Measurements from ENCODE around the gene ARID4B.
"Not testable (repeated sequence)": the region's sequence is repeated elsewhere in the genome, so short reads cannot be mapped to it uniquely, and the experiment has no call there.

Gene ARID4B

DNA sequence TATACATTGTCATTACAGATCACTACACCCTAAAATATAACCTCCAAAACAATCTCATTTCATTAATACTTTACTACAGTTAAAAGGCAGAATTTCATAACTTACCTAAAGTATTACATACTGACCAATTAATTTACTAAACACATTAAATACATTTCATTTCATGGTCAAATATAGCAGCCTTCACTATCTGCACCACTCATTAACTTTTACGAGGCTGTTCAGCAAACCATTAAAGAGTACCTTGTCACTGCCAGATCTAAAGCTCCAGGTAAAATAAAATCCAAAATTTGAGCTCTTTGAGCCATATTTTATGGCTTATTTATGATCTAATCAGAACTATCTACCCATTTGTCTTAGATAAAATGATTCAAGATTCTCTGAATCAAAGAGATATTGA is 100.6 kb downstream of the ARID4B start:
- DNase-seq (ENCODE audit: low spot score): no peak

DNA sequence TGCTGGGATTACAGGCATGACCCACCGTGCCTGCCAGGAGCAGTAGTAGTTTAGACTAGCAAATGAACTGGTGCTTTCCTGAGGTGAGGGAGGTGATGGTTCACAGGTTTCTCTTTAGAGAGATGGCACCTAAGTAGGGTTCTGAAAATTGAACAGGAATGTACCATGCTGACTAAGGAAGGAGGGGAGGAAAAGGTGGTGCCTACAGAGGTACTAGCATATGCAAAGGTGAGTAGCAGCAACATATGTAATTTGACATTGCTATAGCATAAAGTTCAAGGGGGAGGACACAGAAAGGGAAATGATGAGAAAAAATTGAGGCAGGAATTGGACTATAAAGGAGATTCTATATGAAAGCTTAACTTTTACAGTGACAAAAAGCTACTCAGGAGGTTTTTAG is 101.0 kb downstream of the ARID4B start:
- DNase-seq (ENCODE audit: low spot score): no peak

DNA sequence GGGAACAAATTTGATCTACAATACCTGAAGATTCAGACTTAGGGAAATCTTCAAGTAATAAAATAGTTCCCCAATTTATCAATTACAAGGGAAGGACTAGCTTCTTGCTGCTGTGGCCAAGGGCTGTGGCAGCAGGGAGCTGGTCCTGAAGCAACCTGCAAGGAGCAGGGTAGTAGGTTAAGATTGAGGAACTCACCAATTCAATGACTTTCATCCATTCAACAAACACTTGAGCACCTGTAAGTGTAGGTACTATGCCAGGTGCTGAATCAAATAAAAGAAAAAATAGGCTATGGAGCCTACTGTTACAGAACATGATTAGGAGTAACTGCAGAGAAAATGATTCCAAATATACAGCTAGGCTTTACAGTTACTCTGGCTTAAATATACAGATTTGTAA is 102.7 kb downstream of the ARID4B start:
- no peak for DNase-seq (ENCODE audit: low spot score)

DNA sequence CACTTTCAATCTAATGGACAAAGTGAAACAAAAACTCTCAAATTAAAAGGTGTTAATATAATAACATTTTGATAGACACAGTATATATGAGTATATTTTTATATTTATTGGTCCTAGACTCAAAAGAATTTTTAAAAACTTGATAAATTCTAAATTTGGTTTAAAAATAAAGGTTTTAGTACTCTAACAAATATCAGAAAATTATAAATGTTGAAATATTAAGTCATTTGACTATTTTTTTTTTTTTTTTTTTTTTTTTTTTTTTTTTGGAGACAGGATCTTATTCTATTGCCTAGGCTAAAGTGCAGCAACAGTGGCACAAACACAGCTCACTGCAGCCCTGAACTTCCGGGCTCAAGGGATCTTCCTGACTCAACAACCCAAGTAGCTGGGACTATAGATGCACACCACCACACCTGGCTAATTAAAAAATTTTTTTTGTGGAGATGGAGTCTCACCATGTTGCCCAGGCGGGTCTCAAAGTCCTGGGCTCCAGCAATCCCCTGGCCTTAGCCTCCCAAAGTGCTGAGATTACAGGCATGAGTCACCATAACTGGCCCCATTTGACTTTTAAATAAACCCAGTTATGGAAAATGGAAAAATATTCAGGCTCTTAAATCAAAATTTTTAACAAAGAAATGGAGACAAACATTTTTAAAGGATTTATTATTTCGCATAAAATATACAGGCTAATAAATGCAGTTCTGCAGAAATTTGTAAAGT is 106.2 kb downstream of the ARID4B start:
- no peak for DNase-seq (ENCODE audit: low spot score)

DNA sequence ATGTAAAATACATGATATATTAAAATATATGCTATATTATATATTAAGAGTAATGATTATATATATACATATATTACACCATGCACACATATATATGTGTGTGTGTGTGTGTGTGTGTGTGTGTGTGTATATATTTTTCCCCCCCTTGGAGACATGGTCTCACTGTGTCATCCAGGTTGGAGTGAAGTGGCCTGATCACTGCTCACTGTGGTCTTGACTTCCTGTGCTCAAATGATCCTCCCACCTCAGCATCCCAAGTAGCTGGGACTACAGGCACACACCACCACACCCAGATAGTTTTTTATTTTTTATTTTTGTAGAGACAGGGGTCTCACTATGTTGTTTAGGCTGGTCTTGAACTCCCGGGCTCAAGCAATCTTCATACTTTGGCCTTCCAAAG is 112.5 kb downstream of the ARID4B start:
- DNase-seq (ENCODE audit: low spot score): no peak

DNA sequence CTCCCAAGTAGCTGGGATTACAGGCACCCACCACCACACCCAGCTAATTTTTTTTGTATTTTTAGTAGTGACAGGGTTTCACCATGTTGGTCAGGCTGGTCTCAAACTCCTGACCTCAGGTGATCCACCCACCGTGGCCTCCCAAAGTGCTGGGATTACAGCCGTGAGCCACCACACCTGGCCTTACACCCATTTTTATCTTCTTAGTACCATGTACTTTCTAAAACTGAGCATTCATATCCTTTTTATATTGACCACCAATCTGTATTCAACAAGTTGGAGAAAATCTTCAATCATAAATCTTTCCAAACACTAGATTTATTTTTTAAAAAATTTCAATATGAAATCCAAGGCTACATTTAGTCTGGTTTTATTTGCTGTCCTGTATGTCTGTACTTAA is 113.0 kb downstream of the ARID4B start:
- DNase-seq (ENCODE audit: low spot score): not testable (repeated sequence)

DNA sequence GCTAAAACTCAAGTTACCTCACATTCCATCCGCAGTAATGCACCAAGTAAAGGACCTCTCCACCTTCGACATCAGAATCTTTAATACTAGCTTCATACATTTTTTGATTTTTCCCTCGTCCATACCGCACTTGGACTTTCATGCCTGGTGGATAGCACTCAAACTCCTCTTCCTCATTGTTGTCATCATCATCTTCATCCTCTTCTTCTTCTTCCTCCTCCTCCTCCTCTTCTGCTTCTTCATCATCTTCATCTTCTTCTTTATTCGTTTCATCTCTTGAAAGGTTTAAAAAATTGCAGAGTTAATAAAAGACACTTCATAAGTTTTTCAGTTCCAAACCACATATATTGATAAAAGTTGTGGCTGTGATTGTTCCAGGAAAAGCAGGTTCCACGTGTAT is 114.2 kb downstream of the ARID4B start:
- no peak for DNase-seq (ENCODE audit: low spot score)

DNA sequence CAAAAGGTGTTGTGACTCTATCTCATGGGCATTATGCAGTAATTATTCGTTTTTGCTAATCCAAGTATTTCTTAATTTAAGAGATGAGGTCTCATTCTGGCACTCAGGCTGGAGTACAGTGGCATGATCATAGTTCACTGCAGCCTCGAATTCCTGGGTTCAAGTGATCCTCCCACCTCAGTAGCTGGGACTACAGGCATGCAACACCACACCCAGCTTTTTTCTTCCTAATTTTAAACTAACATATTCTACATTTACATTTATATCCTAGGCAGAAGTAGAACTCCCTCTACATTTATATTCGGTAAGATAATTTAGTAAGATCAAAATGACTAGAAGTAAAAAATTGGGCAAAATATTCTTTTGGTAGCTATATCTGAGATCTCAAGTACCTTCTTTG is 116.5 kb downstream of the ARID4B start:
- no peak for DNase-seq (ENCODE audit: low spot score)

DNA sequence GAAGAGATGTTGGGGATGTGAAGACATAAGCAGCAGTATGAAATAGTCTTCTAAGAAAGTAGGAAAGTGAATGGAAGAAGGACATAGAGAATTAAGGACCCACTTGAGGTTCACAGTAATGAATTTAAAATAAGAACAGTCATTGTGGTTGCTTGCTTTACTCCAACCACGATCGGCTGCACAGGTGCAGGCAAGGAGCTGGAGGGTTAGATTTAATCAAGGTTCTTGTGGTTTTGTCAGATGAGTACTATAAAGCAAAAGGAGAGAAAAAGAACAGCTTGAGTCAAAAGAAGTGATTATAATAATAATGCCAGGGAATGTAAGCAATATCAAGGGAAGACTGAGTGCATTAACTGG is 120.8 kb downstream of the ARID4B start:
- no peak for DNase-seq (ENCODE audit: low spot score)

DNA sequence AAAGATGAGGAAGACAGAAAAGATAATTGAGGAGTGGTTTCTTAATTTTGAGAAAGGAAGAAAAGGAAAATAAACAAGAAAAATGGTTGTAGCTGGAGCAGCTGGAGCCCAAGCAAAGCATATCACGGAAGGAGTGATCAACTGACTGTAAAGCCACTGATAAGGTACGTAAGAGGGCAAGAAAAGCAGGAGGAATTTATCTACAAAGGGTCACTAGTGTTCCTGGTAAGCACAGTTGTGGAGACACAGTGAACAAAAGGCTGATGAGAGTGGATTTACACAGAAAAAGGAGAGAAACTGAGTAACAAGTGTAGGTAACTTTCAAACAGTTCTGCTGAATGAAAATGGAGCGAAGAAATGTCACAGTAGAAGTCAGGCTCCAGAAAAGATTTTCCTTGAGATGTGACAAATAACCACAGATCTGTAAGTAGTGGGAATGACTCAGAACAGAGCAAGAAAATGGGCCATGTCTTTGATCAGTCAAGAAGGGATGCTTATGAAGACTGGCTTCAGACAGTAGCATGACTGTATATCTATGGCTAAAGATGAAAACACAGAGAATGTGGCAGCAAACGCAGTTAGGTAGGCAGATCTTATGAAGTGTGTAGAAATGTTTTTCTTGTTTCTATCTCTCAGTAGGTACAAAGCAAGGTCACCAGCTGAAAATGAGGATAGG is 121.3 kb downstream of the ARID4B start:
- no peak for DNase-seq (ENCODE audit: low spot score)

DNA sequence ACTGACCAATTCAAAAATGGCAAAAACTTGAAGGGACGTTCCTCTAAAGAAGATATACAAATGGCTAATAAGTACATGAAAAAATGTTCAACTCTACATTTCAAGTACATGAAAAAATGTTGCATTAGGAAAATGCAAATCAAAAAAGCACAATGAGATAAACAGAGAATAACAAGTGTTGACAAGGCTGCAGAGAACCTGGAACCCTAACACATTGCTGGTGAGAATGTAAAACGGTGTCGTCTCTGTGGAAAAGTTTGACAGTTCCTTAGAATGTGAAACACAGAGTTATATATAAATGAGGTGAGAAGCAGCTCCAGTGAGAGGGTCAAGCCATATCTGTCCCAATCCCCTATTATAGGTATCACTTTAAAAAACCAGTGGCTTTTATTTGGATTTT is 122.3 kb downstream of the ARID4B start:
- no peak for DNase-seq (ENCODE audit: low spot score)

DNA sequence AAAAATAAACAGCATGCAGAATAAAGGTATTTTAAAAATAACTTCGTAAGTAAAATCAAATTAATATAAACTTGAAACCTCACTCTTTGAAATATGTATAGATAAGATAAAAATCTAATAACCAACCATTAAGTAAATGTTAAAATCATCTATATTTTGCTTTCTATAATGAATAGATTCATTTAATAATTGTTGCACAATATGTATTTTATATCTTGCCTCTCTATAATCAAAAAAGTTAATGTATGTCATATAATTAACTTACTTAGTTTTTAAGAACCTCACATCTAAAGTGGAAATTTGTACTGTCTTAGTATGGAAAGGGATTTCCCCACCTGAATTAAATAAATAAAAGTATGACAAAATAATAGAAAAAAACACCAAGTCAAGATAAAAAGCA is 124.6 kb downstream of the ARID4B start:
- no peak for DNase-seq (ENCODE audit: low spot score)

DNA sequence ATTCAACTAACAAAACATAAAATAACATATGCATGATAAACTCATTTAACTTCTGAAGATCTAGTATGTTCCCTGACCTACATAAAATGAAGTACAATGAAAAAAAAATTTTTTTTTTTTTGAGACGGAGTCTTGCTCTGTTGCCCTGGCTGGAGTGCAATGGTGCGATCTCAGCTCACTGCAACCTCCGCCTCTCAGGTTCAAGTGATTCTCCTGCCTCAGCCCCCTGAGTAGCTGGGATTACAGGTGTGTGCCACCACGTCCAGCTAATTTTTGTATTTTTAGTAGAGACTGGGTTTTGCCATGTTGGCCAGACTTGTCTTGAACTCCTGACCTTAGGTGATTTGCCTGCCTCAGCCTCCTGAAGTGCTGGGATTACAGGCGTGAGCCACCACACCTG is 125.5 kb downstream of the ARID4B start:
- DNase-seq (ENCODE audit: low spot score): not testable (repeated sequence)

DNA sequence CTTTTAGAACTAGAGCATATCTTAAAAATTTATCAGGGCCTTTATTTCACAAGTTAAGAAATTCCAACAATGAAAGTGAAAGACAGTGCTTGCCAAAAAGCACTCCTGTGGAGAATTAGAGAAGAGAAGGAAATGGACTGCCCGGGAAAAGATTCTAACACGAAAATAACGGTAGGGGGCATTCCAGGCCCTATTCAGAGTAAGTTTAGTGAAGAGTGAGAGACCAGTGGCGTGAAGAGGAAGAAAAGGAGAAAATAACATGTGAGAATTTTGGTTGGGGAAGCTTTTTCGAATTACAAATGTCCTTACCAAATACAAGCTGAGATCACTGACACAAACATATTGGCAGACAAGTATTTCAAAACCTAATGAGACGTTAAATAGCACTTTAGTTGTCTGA is 128.5 kb downstream of the ARID4B start:
- no peak for DNase-seq (ENCODE audit: low spot score)

DNA sequence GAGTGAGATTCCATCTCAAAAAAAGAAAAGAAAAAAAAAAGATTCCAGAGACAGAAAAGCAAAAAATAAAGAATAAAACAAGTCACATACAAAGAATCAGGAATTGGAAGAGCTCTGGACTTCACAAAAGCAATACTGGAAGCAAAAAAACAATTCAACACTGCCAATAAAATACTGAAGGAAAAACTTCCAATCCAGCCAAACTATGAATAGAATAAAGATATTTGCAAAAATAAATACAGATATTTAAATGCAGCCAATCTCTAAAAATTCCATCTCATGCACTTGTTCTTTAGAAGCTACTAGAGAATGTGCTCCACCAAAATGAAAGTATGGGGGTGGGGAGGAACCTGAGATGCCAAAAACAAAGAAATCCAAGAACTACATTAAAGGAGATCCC is 137.5 kb downstream of the ARID4B start:
- no peak for DNase-seq (ENCODE audit: low spot score)

DNA sequence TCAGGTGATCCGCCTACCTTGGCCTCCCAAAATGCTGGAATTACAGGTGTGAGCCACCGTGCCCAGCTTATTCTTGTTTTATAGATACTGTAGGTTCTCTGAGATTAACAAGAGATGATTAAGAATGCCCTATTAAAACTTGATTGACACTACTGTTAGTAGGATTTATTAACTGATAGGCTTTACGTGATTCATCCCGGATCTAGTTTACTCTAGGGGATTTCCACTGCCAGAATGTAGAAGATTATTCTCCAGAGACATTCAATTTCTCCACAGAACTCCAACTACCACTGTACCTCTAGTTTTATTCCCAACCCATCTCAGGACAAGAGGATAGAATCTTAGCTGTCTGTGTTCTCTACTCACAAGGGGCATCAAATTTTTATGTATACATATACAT is 140.7 kb downstream of the ARID4B start:
- DNase-seq (ENCODE audit: low spot score): no peak

DNA sequence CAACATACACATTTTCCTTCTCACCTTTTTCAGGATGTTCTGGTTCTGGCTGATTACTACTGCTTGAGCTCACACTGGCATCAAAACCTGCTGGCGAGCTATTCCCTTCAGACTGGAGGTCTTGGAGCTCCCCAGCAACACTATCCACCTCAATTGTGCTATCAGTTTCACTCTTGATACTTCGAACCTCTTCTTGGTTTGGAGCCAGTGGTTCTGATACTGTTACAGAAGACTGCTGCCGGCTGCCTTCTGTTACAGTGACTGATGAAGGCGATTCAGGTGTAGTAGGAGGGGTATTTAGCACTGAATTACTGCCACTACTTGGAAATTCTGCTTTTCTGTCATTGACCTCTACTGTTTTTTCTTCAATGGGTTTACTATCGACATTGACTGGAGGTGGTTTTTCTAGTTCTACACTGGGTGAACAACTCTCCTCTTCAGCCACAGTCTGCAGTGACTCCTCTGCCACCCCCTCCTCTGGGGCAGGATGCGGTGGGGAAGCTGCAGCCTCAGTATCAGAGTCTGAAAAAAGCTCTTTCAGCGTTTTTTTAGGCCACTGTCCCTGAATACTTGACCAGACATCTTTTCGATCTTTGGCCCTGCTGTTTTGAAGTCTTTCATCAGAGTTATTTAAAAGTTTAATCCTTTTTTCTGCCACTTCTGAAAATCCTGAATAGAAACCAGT is 146.3 kb downstream of the ARID4B start:
- no peak for DNase-seq (ENCODE audit: low spot score)

DNA sequence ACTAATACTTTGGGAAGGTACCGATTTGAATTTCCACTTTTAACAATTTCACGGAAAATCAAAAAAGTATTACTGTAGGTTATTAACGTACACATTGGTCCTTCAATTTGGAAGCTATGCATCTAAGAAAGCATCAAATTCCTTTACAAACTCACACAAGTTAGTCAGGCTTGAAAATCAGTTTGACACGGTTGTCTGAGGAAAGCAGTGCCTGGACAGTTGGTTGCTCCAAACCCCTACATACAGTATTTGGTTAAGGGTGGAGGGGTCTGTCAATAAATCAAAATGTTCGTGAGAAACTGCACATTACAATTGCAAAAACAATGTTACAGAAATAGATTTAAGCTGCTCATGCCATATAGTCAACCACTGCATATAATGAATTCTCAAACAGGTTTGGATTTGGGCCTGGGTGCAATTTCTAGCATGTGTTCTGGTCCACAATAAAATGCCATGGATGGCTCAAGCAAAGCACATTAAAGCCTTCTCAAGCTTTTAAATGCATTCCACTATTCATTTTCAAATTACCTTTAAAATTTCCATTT is 147.0 kb downstream of the ARID4B start:
- no peak for DNase-seq (ENCODE audit: low spot score)

DNA sequence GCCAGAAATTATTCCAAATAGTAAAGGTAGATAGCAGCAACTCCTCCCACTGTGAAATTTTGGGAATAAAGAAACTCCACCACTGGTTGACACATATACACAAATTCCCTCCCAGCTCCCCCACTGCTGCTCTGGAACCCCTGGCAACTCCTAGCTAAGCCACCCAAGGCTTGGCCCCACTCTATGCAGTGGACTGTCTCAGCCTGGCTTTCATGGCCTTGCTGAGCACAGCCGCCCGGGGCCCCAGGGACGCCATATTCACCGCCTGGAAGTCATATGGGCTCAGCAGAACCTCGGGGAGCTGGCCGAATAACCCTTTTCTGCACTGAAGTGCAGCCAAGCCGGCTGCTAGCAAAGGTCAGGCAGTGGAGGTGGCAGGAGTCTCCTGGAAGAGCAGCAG is 151.5 kb downstream of the ARID4B start:
- DNase-seq (ENCODE audit: low spot score): no peak

DNA sequence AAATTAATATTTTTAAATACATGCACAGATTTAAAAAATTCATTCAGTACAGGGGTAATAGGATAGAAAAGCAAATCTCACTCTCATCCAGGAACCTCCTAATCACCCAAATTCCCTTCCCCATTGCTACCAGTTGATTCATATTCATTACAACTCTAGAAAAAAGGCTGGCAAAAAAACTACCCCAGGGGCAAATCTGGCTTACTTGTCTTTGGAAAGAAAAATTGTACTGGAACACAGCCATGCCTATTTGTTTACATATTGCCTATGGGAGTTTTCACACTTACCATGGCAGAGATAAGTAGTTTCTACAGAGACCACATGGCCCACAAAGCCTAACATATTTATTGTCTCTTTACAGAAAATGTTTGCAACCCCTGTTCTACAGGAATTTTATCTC is 158.0 kb downstream of the ARID4B start:
- no peak for DNase-seq (ENCODE audit: low spot score)

DNA sequence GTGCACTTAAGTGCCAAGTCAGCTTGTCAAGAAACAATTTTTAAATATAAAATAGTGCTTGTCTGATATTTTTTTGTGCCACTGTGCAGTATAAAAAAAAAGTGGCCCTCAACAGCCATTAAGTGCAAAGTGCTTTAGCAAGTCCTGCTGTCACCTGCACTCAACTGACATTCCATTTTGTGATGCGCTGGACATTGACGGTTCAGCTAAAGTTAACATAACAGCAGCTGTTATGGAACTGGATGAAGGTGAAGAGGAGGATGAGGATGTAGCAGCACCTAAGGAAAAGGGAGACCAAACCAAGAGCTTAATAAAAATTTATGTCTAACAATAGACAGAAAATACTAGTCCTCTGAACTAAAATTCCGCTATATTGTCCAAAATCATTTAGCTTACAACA is 159.6 kb downstream of the ARID4B start:
- no peak for DNase-seq (ENCODE audit: low spot score)

DNA sequence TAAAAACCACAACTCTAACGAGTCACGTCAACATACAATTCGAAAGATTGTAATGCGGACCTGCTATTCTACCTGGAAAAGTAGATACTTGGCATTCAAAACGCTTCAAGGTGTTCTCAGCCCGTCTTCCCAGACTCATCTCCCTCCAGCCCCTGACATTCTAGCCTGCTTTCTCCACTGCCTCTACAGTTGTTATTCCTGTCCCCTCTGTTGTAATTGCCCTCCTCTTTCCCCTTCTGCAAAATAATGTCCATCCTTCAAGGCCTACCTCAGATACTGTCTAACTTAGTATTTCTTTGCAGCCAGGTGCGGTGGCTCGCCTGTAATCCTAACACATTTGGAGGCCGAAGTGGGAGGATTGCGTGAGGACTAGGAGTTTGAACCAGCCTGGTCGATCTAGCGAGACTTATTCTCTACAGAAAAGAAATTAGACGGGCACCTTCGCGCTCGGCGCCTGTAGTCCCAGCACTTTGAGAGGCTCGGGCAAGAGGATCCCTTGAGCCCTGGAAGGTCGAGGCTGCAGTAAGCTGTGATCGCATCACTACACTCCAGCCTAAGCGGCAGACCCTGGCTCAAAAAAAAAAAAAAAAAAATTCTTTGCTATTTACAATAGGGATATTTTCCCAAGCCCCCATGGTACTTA is 166.2 kb downstream of the ARID4B start:
- no peak for DNase-seq (ENCODE audit: low spot score)

Measured in kidney capillary endothelial cell (primary cell).